IPS-18a (cell line): ENCODE measurements around the gene MPV17.
A peak's percentile ranks its signal among the peaks of the same experiment; 100 is the strongest.
"Not testable (repeated sequence)": the region's sequence is repeated elsewhere in the genome, so short reads cannot be mapped to it uniquely, and the experiment has no call there.

Source experiments
- H3K27ac ChIP-seq: one replicate; pipeline ENCODE4 v1.5.1; 2013; ENCODE audit warnings: low read length
- H3K27me3 ChIP-seq: one replicate; pipeline ENCODE4 v1.6.1; 2013; ENCODE audit warnings: mild to moderate bottlenecking, low read length; ENCODE audit not compliant: control insufficient read depth, insufficient read depth
- H3K36me3 ChIP-seq: one replicate; pipeline ENCODE4 v1.6.1; 2013; ENCODE audit warnings: low read depth, low read length; ENCODE audit not compliant: control insufficient read depth
- H3K4me1 ChIP-seq: one replicate; pipeline ENCODE4 v1.6.1; 2013; ENCODE audit warnings: low read depth, low read length; ENCODE audit not compliant: control insufficient read depth
- H3K4me3 ChIP-seq: one replicate; pipeline ENCODE4 v1.5.1; 2013; ENCODE audit warnings: low read length
- H3K9ac ChIP-seq: one replicate; pipeline ENCODE4 v1.6.1; 2013; ENCODE audit warnings: mild to moderate bottlenecking, low read length, moderate library complexity
- H3K9me3 ChIP-seq: one replicate; pipeline ENCODE4 v1.6.1; 2013; ENCODE audit warnings: low read depth, low read length; ENCODE audit not compliant: control insufficient read depth

The MPV17 gene

DNA sequence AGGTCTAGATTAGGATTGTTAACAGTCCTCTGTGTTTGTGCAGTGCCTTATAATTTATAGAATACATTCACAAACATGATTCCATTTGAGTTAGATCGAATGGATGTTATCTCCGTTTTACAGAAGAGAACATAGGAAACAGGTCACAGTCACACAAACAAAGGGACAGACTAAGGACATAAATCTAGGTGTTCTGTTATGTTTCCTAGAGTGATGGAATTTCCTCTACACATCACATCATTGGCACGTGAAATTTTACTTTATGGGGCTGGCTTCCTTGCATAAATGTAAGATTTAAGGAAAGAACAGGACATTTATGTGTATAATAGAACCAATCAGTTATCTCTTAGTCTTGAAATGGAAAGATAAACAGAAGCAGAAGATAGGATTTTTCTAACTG is 34.3 kb downstream of the MPV17 start:
- no peaks in the 10 kb centered on the region for H3K9me3 ChIP-seq
- H3K4me1 ChIP-seq: peaks cover 3% of the 10 kb centered on the region
- no peak overlapping the region for H3K4me3 ChIP-seq
- peaks cover 5% of the 10 kb centered on the region for H3K27me3 ChIP-seq
- H3K27ac ChIP-seq: no peak overlapping the region
- H3K36me3 ChIP-seq: no peaks in the 10 kb centered on the region
- no peak overlapping the region for H3K9ac ChIP-seq

DNA sequence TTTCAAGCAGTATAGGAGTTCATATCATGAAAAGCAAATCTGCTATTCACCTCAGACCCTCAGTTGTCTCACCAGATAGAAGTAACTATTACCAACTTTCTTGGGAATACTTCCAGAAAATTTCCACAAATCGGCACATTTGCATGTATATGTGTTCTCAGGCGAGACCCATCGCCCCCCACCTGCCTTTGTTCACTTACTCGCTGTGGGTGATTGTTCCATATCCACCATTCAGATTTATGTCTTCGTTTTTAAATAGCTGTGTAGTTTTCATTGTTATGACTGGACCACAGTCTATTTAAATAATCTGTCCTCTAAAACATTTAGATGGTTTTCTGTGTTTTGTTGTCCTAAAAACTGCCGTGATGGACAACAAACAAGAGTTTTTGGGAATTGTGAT is 37.4 kb downstream of the MPV17 start:
- no peaks in the 10 kb centered on the region for H3K36me3 ChIP-seq
- H3K27me3 ChIP-seq: peaks cover 20% of the 10 kb centered on the region
- H3K4me3 ChIP-seq: no peak overlapping the region
- H3K27ac ChIP-seq: no peak overlapping the region
- H3K4me1 ChIP-seq: peaks cover 22% of the 10 kb centered on the region
- H3K9ac ChIP-seq: no peak overlapping the region
- H3K9me3 ChIP-seq: no peaks in the 10 kb centered on the region

DNA sequence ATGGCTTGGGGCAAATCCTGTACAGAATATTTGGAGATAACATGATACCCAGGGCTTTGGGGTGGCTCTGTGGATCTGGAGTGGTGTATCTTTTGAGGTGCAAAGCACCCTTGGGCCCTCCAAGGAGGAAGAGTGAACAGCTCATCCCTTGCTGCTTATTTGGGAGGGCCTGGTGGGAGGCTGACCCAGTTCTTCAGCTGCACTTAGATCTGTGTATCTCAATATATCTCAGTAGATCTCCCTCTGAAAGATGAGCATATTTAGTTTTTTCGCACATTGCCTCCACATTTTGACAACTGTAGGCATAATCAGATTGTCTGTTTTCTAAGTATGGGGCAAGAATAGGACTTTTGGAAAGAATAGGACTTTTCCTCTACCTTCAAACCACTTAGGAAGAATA is 37.9 kb downstream of the MPV17 start:
- H3K27ac ChIP-seq: no peak overlapping the region

GRCh38 chr2:27282892-27283291 is 40.0 kb downstream of the MPV17 start:
- Histone ChIP-seq H3K9ac (peak overlapping the region; percentile 25), H3K4me1 (peaks cover 22% of the 10 kb centered on the region), H3K36me3 (no peaks in the 10 kb centered on the region), H3K27me3 (peaks cover 20% of the 10 kb centered on the region), H3K4me3 (peak overlapping the region; percentile 48), H3K9me3 (no peaks in the 10 kb centered on the region), H3K27ac (no peak overlapping the region)

More for the DNA sequence above, 37.9 kb downstream of the MPV17 start:
- no peaks in the 10 kb centered on the region for H3K36me3 ChIP-seq
- H3K27me3 ChIP-seq: peaks cover 20% of the 10 kb centered on the region
- no peaks in the 10 kb centered on the region for H3K9me3 ChIP-seq
- H3K4me3 ChIP-seq: no peak overlapping the region
- H3K9ac ChIP-seq: no peak overlapping the region
- H3K4me1 ChIP-seq: peaks cover 22% of the 10 kb centered on the region

DNA sequence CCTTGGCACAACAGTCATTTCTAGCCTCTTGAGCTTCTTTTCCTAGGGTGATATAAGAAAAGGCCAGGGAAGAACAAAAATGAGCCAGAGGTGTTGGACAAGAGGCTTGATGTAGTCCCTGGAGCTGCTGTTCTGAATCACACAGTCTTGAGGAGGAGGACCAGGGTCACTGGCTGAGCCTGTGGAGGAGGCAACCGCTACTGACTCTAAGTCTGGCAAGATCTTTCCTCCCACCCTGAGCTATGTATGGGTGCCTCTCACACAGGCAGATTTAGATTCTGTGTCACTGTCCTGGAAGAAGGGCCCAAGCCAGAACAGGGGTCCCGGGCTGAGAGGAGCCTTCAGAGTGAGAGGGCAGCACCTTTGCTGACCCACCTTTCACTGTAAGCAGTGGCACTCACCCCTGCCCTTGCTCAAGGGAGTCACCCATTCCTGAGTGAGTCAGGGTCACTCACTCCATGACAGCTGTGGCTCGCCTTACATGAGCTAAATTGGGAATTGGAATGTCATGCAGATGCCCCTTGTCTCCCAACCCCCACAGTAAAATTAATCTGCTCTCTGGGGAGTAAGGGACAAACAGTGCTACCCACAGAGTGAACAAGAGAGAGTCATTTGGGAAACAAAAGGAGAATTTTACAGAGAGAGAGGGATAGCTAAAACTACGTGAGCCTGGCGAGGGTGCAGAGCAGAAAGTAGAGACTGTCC is 40.9 kb downstream of the MPV17 start, which contains the start of gene TRIM54:
Gene TRIM54, plus strand, starts transcription at position 575 of the 705 bp plus-strand sequence. CDS start 303 bp downstream, outside the sequence.
- Histone ChIP-seq H3K27ac (no peak within 1 kb of the TSS), H3K36me3 (no peaks in the 10 kb centered on the region), H3K9ac (peak within 1 kb of the TSS; percentile 25), H3K4me1 (peaks cover 22% of the 10 kb centered on the region), H3K27me3 (peaks cover 20% of the 10 kb centered on the region), H3K4me3 (peak within 1 kb of the TSS; percentile 48), H3K9me3 (no peaks in the 10 kb centered on the region)

DNA sequence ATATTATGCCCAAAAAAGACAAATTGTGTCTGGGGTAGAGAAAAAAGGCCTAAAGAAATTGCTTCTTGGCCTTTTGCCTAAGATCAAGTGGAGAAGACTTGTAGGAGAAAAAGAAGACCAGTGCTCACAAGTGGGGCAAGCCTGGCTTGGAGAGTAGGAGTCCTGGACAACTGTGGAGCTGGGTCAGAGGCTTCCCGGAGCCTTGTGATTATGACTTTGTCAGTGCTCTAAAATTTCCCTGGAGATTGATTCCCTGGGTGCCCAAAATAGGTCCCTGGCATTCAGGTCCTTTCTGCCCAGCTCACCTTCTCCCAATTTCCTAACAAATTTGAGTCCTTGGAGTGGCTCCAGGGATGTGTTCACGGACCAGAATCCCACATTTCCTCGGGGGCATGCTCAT is 41.5 kb downstream of the MPV17 start:
- H3K9ac ChIP-seq: no peak overlapping the region
- no peak overlapping the region for H3K27ac ChIP-seq
- H3K4me1 ChIP-seq: peaks cover 22% of the 10 kb centered on the region

DNA sequence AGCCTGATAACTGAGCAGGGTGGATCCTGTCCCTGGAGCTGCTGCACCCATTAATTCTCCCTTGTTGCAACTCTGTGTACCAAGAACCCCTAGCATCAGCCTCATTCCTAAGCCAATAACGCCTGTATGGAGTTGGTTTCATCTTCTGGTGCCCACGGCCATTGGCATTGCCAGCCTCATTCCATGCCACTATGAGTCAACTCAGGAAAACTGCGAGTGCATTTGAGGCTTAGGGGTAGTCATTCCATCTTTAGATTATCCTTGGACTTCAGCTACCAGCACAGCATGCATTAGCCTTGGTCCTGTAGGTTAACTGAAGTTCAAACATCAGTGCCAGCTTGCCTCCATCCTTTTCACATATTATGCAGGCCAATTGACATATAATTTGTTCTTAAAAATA is 42.1 kb downstream of the MPV17 start:
- peaks cover 22% of the 10 kb centered on the region for H3K4me1 ChIP-seq
- H3K9ac ChIP-seq: no peak overlapping the region
- H3K36me3 ChIP-seq: no peaks in the 10 kb centered on the region
- peaks cover 20% of the 10 kb centered on the region for H3K27me3 ChIP-seq
- H3K4me3 ChIP-seq: no peak overlapping the region
- no peaks in the 10 kb centered on the region for H3K9me3 ChIP-seq
- H3K27ac ChIP-seq: no peak overlapping the region

More for the DNA sequence above, 41.5 kb downstream of the MPV17 start:
- peaks cover 20% of the 10 kb centered on the region for H3K27me3 ChIP-seq
- no peaks in the 10 kb centered on the region for H3K36me3 ChIP-seq
- H3K4me3 ChIP-seq: no peak overlapping the region
- no peaks in the 10 kb centered on the region for H3K9me3 ChIP-seq

DNA sequence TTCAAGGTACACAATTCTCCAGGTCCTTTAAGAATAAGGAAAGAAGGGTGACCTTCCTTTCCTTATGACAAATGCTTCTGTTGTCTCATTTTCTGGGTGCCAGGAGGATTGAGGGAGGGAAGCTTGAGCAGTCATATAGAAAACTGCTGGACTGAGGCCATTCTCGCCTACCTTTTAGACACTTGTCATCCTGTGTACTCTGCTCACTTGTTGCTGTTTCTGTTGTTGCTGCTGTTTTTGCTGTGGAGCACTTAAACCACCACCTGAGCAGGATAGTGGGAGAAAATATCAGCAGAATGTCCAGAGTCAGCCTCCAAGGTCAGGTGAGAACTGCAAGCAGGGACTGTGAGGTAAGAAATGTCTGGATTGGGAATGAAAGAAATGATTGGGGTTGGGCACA is 44.9 kb downstream of the MPV17 start:
- peaks cover 16% of the 10 kb centered on the region for H3K4me1 ChIP-seq
- no peak overlapping the region for H3K9ac ChIP-seq
- H3K9me3 ChIP-seq: no peaks in the 10 kb centered on the region
- H3K27me3 ChIP-seq: peaks cover 14% of the 10 kb centered on the region
- H3K36me3 ChIP-seq: no peaks in the 10 kb centered on the region
- no peak overlapping the region for H3K27ac ChIP-seq
- no peak overlapping the region for H3K4me3 ChIP-seq

GRCh38 chr2:27275211-27276150 is 47.4 kb downstream of the MPV17 start, which contains the start of gene DNAJC5G:
DNAJC5G (plus strand) TSS chr2:27275433; CDS start chr2:27276729, 1,296 bp downstream.
- Histone ChIP-seq H3K4me3 (no peak within 1 kb of the TSS), H3K27ac (no peak within 1 kb of the TSS), H3K4me1 (no peaks in the 10 kb centered on the region), H3K27me3 (no peaks in the 10 kb centered on the region), H3K36me3 (no peaks in the 10 kb centered on the region), H3K9me3 (no peaks in the 10 kb centered on the region), H3K9ac (no peak within 1 kb of the TSS)

DNA sequence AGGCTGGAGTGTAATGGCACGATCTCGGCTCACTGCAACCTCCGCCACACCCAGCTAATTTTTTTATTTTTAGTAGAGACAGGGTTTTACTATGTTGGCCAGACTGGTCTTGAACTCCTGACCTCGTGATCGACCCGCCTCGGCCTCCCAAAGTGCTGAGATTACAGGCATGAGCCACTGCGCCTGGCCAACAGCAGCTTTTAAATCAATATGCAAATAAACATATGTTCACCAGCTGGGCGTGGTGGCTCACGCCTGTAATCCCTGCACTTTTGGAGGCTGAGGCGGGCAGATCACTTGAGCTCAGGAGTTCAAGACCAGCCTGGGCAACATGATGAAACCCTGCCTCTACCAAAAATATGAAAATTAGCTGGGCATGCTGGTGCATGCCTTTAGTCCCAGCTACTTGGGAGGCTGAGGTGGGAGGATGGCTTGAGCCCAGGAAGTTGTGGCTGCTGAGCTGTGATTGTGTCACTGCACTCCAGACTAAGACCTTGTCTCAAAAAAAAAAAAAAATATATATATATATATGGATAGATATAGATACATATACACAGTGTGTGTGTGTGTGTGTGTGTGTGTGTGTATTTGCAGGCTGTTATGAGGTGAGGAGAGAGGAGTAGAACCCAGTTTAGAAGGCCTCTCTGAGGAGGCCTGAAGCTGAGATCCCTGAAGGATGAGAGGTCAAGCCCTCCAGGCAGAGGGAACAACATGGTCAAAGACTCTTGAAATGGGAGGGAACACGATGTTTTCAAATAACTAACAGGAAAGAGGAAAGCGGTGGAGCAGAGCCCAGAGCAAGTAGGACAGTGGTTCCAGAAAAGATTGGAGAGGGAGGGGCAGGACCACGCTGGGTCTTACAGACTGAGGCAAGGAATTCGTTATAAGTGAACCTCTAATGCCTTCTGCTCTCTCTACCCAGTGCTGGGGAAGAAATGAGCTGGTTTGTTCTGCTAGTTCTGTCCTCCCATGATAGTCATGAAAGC is 50.1 kb downstream of the MPV17 start:
- H3K9me3 ChIP-seq, H3K27ac ChIP-seq, H3K27me3 ChIP-seq, H3K4me1 ChIP-seq, H3K36me3 ChIP-seq, H3K4me3 ChIP-seq, H3K9ac ChIP-seq: not testable (repeated sequence)
